ENCODE measurements around the gene ZNF503. TPM values are rescaled to one million over a fixed set of nuclear protein-coding genes. Genes with fewer than 3 reads are reported as not detected.

The ZNF503 gene
- total and polyA plus RNA-seq, 2 of the 8 experiments (the other 6 are each of a cell fraction or from before 2014, with no cell fraction given) = 0.03 to 0.13 TPM

GRCh38 chr10:75353183-75353582 is 48.4 kb downstream of the ZNF503 start:
- no peak for TF ChIP-seq CBX5 (IDR thresholded peaks at IDR 0.05; ENCODE audit: low read depth, low read length)
- no peak for TF ChIP-seq RAD21 (IDR thresholded peaks at IDR 0.05 in 1 of 2, conservative IDR thresholded peaks at IDR 0.05 in 1 of 2; ENCODE audit: low read depth in 2 of 2, low read length in 2 of 2)
- H3K27me3 ChIP-seq (replicated peaks in 1 of 4; ENCODE audit: control insufficient read depth in 3 of 4, extremely low read depth in 1 of 4, insufficient read depth in 3 of 4, low read length in 3 of 4) = peaks cover 0 to 2% (median 0%) of the 10 kb centered on the region in 4 experiments; a peak in 1 of 7 replicates
- H2BK12ac ChIP-seq (ENCODE audit: low read depth, low read length) = no peak overlapping the region
- no peak overlapping the region for H4K5ac ChIP-seq (ENCODE audit: insufficient read length, low read depth, low read length)
- H3K4me2 ChIP-seq (ENCODE audit: insufficient read depth in 1 of 2, low read depth in 2 of 2, low read length in 2 of 2) = no peak overlapping the region
- H3K9ac ChIP-seq (replicated peaks in 1 of 4; ENCODE audit: extremely low read depth in 1 of 4, low read depth in 3 of 4, low read length in 3 of 4) = no peak overlapping the region
- H3K27ac ChIP-seq (ENCODE audit: low read depth, low read length) = no peak overlapping the region
- H2BK15ac ChIP-seq (ENCODE audit: low read length) = no peak overlapping the region
- WGBS, 2 experiments (ENCODE audit: extremely low coverage in 1 of 2, insufficient coverage in 1 of 2, insufficient read length in 1 of 2, insufficient replicate concordance in 2 of 2, low coverage in 1 of 2, low lambda C conversion rate in 2 of 2, missing lambda C conversion rate in 1 of 2) = 86% methylated on average over 7 of the region's 7 CpGs; no CpG with 5 or more reads in 1 of the 2 experiments
- no peak overlapping the region for H3K4ac ChIP-seq (replicated peaks; ENCODE audit: insufficient read length, low read depth, low read length)
- no peak overlapping the region for H3K14ac ChIP-seq (ENCODE audit: insufficient read length)
- DNase-seq (ENCODE audit: low read depth in 1 of 2, low spot score in 2 of 2) (no peak), FAIRE-seq (no peak)
- ChIA-PET POLR2A (ENCODE audit: partially characterized antibody) (no interaction called here), CTCF (ENCODE audit: partially characterized antibody) (interaction anchor here (0.9 to 1.2 kb wide), 2 partner anchors 10 to 11 kb away, joined by 3 read pairs; no protein-coding TSS in a partner anchor)
- H3K4me1 ChIP-seq (replicated peaks in 1 of 4; ENCODE audit: control insufficient read depth in 3 of 4, insufficient read depth in 4 of 4, low read length in 3 of 4) = no peaks in the 10 kb centered on the region
- H3K79me1 ChIP-seq (ENCODE audit: low read depth, low read length) = no peaks in the 10 kb centered on the region
- H2AK5ac ChIP-seq (ENCODE audit: low read depth, low read length) = no peak overlapping the region
- H3K56ac ChIP-seq (replicated peaks; ENCODE audit: insufficient read length, low read depth, low read length) = no peak overlapping the region
- no peak overlapping the region for H2AFZ ChIP-seq (ENCODE audit: low read length)
- no peak overlapping the region for H3K18ac ChIP-seq (ENCODE audit: extremely low read depth, low read length)
- no peak overlapping the region for H3K23ac ChIP-seq (ENCODE audit: insufficient read length)
- H4K91ac ChIP-seq (replicated peaks; ENCODE audit: insufficient read length, low read length) = no peak overlapping the region
- no peak overlapping the region for H2BK120ac ChIP-seq (replicated peaks; ENCODE audit: low read depth, low read length)
- H3K9me3 ChIP-seq (ENCODE audit: insufficient read depth in 2 of 2, low read depth in 1 of 2, low read length in 1 of 2) = no peaks in the 10 kb centered on the region
- no peak overlapping the region for H3K4me3 ChIP-seq (ENCODE audit: extremely low read depth in 1 of 4, insufficient read depth in 2 of 4, low read depth in 3 of 4, low read length in 4 of 4)
- H3K23me2 ChIP-seq (ENCODE audit: low read depth, low read length) = no peaks in the 10 kb centered on the region
- H4K8ac ChIP-seq (ENCODE audit: extremely low read depth, insufficient read depth, low read length) = peak overlapping the region; percentile 73; the same call in 1 of the 2 replicates
- no peaks in the 10 kb centered on the region for H4K20me1 ChIP-seq (replicated peaks in 1 of 2; ENCODE audit: control insufficient read depth in 1 of 2, insufficient read depth in 2 of 2, low read length in 2 of 2)
- no peak overlapping the region for H2BK5ac ChIP-seq (ENCODE audit: low read depth, low read length)
- no peaks in the 10 kb centered on the region for H3K79me2 ChIP-seq (ENCODE audit: control insufficient read depth in 1 of 2, insufficient read depth in 2 of 2, low read length in 2 of 2)
- H3K36me3 ChIP-seq (ENCODE audit: control insufficient read depth in 2 of 4, insufficient read depth in 4 of 4, low read length in 3 of 4) = no peaks in the 10 kb centered on the region
- no peak overlapping the region for H2BK20ac ChIP-seq (ENCODE audit: low read length)
